ENCODE measurements around the gene ELFN1.

DNA sequence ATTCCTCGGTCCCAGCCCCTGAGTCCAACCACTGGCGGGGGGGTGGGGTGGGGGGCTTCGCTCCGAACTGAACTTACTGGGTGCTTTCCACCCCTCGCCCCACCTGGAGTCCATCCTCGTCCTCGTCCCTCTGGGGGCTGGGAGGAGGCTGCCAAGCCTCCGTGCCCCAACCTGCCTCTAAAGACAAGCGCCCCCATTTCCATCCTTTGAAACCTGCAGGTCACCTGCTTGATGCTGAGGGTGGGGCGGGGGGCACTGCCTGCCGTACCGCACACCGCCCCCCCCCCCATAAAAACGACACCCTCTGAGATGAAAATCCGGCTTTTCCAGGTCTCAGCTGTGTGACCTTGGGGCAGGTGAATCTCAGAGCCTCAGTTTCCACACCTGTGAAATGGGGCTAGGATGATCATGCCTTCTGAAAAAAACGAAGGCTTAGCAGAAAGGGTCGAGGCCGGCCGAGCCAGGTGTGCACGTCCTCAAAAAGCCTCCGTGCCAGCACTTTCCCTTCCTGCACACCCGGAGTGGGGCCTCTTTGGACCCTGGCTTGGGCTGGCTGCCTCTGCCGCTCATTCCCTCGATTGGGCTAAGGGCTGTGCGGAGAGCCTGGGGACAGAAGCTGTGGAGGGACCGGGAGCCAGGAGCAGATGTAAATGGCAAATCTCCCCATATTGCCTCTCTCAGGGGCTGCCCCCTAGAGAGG is 967 bp downstream of the ELFN1 start:
- no peak for TF ChIP-seq ZFX (IDR thresholded peaks at IDR 0.05; ENCODE audit: borderline replicate concordance)
- TF ChIP-seq, protein P1, sequence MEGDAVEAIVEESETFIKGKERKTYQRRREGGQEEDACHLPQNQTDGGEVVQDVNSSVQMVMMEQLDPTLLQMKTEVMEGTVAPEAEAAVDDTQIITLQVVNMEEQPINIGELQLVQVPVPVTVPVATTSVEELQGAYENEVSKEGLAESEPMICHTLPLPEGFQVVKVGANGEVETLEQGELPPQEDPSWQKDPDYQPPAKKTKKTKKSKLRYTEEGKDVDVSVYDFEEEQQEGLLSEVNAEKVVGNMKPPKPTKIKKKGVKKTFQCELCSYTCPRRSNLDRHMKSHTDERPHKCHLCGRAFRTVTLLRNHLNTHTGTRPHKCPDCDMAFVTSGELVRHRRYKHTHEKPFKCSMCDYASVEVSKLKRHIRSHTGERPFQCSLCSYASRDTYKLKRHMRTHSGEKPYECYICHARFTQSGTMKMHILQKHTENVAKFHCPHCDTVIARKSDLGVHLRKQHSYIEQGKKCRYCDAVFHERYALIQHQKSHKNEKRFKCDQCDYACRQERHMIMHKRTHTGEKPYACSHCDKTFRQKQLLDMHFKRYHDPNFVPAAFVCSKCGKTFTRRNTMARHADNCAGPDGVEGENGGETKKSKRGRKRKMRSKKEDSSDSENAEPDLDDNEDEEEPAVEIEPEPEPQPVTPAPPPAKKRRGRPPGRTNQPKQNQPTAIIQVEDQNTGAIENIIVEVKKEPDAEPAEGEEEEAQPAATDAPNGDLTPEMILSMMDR (IDR thresholded peaks at IDR 0.05): no peak

Data from 22Rv1 (cell line).